Glomerular visceral epithelial cell (primary cell): ENCODE measurements around the gene NT5DC2.
A peak's percentile ranks its signal among the peaks of the same experiment; 100 is the strongest.

ENCODE experiments used
- DNase-seq: peaks from one replicate; pipeline ENCODE4 v3.0.0-alpha.2; 2016; ENCODE audit errors: extremely low spot score

NT5DC2 gene

DNA sequence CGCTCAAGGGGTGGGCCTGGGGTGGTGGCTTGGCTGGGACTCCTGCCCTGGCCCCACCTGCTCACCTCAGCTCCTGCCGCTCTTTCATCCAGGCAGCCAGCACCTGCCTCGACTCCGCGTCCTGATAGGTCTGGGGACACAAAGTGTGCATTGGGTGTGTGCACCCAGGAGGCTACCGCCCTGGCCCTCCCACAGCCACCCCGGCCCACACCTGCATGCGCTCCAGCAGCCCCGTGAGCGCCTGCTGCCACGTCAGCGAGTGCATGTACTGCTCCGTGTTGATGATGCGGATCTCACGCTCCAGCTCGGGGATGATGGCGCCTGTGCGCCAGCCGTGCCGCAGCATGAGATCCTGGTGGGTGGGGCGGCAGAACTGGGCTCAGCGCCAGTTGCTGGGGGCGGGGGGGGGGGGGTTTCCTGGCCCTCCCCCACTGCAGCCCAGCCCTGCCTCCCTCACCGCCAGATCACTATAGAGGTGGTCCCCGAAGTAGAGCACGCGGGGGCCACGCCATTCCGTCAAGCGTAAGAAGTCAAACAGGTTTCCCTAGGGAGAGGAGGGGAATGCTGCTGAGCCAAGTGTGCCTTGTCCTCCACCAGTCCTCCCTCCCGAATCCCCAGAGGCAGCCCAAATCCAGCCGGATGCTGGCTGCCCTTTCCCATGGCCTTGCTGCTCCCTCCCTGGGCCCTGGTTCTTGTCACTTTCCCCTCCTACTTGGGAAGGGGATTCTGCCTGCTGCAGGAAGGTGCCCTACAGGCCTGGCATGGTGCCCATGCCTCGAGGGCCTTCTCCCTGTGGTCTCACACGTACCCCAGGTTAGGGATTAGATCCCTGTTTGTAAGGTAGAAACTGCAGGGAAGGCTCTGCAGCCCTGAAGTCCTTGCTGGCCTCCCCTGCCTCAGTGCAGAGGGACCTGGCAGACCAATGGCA lies 8.6 kb downstream of the NT5DC2 start:
- no peak for DNase-seq

DNA sequence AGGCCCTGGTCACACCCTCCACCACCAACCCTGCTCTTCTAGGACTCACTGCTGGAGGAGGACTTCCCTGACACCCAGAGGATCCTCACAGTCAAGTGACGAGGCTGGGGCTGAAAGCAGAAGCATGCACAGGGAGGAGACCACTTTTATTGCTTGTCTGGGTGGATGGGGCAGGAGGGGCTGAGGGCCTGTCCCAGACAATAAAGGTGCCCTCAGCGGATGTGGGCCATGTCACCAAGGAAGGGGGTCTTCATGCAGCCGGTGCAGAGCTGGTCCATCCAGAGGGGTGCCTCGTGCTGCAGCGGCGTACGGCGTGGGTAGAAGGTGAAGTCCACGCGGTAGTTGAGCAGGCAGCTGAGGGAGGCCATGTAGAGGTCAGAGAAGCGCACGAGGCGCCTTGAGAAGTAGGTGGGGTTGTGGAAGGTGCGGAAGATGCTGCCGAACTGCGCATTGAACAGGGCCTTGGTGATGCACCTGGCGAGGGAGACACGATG lies 9.4 kb downstream of the NT5DC2 start:
- no peak for DNase-seq

DNA sequence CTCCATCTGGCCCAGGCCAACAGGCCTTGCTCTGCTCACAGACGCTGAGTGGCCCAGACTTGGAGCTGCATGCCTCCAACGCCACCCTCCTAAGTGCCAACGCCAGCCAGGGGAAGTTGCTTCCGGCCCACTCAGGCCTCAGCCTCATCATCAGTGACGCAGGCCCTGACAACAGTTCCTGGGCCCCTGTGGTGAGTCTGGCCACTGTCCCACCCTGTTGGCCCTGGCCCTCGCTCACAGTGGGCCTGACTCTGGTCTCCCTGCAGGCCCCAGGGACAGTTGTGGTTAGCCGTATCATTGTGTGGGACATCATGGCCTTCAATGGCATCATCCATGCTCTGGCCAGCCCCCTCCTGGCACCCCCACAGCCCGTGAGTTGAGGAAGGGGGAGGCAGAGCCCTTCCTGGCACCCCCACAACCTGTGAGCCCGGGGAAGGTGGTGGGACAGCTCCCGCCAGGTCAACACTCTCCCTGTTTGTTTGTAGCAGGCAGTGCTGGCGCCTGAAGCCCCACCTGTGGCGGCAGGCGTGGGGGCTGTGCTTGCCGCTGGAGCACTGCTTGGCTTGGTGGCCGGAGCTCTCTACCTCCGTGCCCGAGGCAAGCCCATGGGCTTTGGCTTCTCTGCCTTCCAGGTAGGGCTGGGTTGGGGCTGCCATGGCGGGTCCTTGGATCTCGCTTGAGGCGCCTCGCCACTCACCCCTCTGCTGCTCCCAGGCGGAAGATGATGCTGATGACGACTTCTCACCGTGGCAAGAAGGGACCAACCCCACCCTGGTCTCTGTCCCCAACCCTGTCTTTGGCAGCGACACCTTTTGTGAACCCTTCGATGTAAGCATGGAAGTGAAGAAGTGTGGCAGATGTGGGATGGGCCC lies 10.0 kb downstream of the NT5DC2 start:
- no peak for DNase-seq

DNA sequence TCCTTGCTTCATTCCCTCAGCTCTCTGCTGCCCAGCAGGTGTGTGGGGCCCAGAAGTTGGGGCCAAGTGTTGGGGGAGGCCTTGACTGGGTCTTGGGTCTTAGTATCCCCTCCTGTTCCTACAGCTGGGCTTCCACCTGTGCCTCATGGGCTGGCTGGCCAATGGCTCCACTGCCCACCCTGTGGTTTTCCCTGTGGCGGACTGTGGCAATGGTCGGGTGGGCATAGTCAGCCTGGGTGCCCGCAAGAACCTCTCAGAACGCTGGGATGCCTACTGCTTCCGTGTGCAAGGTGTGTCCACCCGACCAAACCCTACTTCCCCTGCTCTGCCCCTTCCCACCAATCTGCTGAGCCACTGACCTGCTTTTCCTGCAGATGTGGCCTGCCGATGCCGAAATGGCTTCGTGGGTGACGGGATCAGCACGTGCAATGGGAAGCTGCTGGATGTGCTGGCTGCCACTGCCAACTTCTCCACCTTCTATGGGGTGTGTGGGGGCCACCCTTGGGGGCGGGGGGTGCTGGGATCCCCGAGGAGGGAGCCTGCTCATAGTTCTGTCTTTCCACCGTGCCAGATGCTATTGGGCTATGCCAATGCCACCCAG lies 10.9 kb downstream of the NT5DC2 start:
- no peak for DNase-seq

DNA sequence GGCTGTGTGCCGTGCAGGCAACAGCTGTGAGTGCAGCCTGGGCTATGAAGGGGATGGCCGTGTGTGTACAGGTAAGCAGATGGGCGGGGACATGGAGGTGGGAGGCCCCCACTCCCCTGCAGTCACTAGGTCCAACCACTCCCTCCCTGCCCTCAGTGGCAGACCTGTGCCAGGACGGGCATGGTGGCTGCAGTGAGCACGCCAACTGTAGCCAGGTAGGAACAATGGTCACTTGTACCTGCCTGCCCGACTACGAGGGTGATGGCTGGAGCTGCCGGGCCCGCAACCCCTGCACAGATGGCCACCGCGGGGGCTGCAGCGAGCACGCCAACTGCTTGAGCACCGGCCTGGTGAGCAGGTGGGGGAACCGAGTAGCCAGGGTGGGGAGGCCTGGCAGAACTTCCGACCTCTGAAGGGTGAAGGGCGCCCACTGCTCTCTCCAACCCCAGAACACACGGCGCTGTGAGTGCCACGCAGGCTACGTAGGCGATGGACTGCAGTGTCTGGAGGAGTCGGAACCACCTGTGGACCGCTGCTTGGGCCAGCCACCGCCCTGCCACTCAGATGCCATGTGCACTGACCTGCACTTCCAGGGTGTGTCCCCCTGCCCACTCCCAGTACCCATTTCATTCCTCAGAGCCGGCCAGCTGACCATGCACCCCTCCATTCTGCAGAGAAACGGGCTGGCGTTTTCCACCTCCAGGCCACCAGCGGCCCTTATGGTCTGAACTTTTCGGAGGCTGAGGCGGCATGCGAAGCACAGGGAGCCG lies 11.6 kb downstream of the NT5DC2 start:
- DNase-seq: no peak

DNA sequence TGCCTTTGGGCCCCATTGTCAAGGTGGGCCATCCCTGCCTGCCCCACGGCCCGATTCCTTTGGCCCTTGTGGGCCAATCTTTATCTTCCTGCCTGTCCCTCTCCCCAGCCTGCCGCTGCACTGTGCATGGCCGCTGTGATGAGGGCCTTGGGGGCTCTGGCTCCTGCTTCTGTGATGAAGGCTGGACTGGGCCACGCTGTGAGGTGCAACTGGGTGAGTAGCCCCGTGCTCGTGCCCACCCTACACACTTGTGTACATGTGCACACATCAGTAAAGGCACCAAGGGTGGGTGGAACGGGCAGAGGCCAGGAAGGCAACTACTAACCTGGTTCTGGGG lies 12.2 kb downstream of the NT5DC2 start:
- no peak for DNase-seq

DNA sequence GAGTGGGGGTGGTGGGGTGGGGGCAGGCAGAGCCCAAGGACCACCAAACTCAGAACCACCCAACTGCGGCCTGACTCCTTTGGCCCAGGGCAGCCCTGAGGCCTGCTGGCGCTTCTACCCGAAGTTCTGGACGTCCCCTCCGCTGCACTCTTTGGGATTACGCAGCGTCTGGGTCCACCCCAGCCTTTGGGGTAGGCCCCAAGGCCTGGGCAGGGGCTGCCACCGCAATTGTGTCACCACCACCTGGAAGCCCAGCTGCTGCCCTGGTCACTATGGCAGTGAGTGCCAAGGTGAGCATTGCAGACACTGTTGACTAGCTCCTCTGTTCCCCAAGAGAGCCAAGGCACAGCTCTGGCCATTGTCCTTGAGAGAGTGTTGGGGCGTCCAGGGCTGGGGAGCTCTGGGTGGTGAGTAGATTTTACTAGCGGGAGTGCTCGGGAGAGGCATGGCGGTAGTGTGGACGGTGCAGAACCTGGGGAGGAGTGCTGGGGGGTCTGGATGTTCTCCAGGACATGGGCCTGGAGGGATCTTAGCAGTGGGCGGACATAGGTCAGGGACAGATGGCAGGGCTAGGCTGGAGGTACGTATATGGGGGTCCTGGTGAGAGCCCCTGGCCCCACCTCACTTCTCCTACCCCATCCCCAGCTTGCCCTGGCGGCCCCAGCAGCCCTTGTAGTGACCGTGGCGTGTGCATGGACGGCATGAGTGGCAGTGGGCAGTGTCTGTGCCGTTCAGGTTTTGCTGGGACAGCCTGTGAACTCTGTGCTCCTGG lies 12.8 kb downstream of the NT5DC2 start:
- DNase-seq: no peak

DNA sequence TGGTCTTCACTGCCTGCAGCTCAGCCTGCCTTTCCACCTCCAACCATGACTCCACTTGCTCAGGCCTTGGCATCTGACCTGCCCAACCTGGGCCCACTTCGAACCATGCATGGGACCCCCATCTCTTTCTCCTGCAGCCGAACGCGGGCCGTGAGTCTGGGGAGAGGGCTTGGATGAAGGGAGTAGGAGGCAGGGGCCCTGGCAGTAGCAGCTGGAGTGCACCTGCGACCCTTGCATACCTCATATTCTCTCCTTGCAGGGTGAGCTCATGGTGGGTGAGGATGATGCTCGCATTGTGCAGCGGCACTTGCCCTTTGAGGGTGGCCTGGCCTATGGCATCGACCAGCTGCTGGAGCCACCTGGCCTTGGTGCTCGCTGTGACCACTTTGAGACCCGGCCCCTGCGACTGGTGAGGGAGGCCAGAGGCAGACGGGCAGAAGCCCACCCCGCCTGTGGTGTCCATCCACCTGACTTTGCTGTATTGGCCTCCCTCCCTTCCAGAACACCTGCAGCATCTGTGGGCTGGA lies 13.5 kb downstream of the NT5DC2 start:
- DNase-seq: no peak

DNA sequence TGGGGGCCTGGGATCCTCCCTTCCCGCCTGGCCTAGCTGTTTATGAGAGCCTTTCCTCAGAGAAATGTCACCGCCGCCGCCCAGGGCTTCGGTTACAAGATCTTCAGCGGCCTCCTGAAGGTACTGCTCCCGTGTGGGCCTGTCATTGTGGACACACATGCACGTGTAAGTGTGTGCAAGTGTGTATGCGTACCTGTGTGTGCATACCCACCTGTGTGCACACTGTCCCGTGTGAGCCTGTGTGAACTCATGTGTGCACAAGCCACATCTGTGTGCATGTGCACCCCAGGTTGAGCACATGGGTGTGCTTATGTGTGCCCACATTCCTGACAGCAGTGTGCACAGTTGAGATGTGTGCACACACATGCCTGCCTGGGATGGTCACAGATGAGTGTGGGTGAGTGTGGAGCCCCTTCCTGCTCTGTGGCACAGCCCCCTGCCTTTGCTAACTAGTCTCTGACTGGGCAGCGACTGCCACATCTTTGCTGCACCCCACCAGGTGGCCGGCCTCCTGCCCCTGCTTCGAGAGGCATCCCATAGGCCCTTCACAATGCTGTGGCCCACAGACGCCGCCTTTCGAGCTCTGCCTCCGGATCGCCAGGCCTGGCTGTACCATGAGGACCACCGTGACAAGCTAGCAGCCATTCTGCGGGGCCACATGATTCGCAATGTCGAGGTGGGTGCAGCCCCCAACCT lies 14.1 kb downstream of the NT5DC2 start:
- DNase-seq: no peak

DNA sequence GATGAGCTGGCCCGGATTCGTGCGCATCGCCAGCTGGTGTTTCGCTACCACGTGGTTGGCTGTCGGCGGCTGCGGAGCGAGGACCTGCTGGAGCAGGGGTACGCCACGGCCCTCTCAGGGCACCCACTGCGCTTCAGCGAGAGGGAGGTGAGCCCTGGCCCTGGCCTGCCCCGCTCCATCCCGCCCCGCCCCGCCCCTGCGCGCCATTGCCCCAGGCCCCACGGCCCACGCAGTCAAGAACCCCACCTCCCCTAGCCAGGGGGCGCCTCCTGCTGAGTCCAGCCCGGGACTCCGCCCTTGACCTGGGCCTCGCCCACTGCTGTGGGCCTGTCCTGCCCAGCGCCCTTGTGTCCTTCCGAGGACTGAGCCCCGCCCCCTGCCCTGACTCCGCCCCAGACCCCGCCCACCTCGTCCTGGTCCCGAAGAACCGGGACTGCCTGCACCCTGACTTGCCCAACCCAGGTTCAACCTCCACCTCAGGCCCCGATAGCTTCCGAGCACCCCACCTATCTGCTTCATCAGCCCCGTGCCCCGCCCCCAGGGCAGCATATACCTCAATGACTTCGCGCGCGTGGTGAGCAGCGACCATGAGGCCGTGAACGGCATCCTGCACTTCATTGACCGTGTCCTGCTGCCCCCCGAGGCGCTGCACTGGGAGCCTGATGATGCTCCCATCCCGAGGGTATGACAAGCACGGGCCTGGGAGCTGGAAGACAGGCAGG lies 14.8 kb downstream of the NT5DC2 start:
- DNase-seq: peak; percentile 19

DNA sequence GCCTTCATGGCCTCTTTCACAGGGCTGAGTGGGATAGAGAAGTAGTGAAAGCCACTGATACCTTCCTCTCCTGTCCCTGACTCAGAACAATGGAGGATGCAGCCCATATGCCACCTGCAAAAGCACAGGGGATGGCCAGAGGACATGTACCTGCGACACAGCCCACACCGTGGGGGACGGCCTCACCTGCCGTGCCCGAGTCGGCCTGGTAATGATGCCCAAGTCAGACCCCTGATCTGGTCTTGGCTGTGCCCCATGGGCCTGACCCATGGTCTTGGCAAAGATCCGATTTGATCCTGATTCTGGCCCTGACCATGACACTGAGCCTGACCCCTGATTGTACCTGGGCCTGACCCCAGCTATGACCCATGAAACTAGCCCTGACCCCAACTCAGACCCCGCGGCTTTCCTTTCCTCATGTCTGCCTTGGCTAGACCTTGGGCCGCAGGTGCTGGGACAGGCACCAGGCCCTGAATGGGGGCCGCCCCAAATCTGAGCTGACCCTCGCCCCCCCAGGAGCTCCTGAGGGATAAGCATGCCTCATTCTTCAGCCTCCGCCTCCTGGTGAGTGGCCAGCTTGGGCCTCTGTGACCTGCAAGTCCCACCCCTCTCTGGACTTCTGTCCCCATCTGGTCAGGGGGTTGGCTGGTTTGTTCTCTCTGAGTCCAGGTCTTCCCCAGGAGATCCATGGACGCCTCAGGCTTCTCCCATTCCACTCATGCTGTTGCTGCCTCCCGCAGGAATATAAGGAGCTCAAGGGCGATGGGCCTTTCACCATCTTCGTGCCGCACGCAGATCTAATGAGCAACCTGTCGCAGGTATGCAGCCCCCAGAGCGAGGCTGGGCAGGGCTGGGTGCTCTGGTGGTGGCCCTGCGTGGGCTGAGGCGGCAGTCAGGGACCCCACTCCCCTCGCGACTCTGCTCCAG lies 15.6 kb downstream of the NT5DC2 start:
- DNase-seq: no peak

DNA sequence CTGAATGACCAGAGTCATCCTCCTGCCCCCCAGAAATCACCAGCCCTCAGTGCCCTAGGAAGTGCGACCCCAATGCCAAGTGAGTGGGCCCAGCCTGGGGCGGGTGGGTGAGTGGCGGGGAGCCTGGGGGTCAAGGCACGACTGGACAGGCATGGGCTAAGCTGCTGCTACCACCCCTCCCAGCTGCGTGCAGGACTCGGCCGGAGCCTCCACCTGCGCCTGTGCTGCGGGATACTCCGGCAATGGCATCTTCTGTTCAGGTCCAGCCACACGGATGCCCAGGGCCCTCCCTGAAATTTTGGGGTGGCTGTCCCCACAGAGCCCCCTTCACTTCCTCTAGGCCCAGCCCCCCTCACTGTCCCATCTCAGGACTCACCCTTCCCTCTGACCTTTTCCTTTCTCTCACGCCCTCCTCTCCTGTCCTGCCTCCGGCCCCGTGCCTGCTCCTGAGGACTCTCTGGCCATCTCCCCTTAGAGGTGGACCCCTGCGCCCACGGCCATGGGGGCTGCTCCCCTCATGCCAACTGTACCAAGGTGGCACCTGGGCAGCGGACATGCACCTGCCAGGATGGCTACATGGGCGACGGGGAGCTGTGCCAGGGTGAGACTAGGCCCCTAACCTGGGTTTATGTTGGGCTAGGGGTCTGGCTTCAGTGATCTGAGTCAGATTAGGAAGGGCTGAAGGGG lies 17.0 kb downstream of the NT5DC2 start:
- DNase-seq: no peak

DNA sequence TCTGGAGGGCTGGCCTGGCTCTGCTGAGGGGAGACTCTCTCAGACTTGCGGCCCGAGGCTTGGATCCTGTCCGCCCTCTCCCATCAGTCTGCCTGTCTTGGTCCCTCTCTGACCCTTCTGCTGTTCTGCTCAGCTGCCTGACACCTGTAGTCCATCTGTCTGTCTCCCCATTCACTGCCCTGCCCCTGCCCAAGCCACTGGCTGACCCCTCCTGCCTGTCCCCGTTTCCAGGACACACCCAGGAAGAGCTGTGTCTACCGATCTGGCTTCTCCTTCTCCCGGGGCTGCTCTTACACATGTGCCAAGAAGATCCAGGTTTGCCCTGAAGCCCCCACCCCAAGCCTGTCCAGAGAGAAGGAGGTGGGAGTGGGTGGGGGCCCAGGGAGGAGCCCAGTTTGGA lies 18.5 kb downstream of the NT5DC2 start:
- DNase-seq: no peak

DNA sequence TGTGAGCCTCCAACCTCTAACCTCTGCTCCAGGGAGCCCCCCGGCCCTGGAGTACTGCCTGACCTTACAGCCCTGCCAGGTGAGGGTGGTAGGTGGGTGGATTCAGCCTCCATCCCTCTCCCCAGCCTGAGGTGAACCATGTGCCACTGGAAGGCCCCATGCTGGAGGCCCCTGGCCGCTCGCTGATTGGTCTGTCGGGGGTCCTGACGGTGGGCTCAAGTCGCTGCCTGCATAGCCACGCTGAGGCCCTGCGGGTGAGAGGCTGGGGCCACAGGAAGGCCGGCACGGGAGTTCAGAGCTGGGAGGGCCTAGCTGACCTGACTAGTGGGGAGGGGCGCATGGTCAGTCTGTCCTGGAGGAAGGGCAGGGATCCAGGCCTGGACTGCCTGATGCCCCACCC lies 19.1 kb downstream of the NT5DC2 start:
- no peak for DNase-seq

DNA sequence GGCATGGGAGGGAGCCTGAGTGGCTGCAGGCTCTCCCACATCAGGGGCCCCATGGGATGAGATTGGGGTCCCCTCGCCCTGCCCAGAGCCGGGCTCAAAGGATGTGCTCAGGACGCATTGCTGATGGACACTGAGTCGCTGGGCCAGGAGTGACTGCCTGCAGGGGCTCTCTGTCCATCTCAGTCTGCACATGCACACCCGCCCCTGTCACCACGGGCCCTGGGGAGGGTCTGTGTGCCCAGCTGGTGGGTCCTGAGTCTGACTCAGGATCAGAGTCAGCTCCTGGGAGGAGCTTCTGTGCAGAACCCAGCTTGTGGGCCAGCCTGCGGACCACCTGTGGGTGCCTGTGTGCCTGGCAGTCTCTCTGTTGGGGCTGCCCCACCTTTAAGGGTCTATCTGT lies 20.4 kb downstream of the NT5DC2 start:
- no peak for DNase-seq

DNA sequence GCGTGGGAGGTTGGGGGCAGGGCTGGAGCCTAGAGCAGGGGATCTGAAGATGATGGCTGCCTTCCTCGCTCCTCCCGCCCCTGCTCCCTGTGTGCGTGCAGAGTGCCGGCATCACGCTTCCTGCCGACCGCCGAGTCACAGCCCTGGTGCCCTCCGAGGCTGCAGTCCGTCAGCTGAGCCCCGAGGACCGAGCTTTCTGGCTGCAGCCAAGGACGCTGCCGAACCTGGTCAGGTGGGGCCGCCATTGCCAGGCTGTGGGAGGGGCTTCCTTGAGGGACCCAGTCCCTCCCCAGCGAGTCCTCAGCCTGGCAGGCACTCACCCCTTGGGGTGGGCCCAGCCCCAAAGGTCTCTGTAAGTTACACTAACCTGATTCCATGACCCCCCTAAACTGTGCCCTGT lies 20.9 kb downstream of the NT5DC2 start:
- DNase-seq: no peak

DNA sequence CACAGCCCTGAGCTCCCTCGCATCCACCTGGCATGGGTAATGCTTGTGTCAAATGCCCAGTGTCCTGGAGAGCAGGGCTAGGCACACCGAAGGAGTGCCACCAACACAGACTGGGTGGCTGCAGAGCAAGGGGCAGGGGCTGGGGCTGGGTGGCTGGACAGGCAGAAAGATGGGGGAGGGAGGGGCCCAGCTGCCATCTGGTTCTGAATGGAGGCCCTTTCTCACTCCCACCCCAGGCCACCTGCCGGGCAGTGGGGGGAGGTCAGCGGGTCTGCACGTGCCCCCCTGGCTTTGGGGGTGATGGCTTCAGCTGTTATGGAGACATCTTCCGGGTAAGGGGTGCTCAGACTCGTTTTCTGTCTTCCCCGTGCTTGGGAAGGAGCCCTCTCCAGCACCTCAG lies 21.6 kb downstream of the NT5DC2 start:
- no peak for DNase-seq

DNA sequence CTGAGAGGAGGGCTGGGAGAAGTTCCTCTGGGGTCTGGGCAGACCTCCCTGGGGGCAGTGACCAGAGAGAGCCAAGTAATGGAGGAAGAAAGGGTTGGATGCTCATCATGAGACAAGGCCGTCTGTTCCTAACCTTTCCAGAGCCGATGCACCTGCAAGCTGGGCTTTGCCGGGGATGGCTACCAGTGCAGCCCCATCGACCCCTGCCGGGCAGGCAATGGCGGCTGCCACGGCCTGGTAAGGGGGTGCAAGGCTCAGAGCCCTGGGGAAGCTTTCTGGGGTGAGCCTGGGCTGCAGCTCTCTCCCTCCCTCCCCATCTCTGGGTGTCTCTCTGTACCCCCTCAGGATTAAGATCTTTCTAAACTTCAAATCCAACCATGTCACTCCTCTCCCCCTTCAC lies 22.1 kb downstream of the NT5DC2 start:
- no peak for DNase-seq
